ENCODE measurements around the gene TULP1. TPM values are rescaled to one million over a fixed set of nuclear protein-coding genes. Genes with fewer than 3 reads are reported as not detected.

TULP1 gene
- total and polyA plus RNA-seq, 2 experiments from 2014 or later: not detected

GRCh38 chr6:35474942-35475570, 37.6 kb downstream of the TULP1 start:
- peaks cover 55% of the 10 kb centered on the region for H3F3A ChIP-seq (ENCODE audit: insufficient read depth)
- WGBS, 2 experiments (ENCODE audit: low coverage in 1 of 2, low lambda C conversion rate in 2 of 2, missing lambda C conversion rate in 2 of 2): 89 to 90% methylated on average over 20 of the region's 20 CpGs
- in situ Hi-C loops (cut with MboI): no loop called here
- no peak overlapping the region for H2AFZ ChIP-seq
- H3K27ac ChIP-seq: no peak overlapping the region
- H3K27me3 ChIP-seq (replicated peaks; ENCODE audit: insufficient read depth): no peaks in the 10 kb centered on the region
- peaks cover 12% of the 10 kb centered on the region for H4K20me1 ChIP-seq (ENCODE audit: insufficient read depth)
- peaks cover 27% of the 10 kb centered on the region for H3K36me3 ChIP-seq (ENCODE audit: low read depth)
- H3K4me2 ChIP-seq (ENCODE audit: unreplicated experiment): no peak overlapping the region
- H3K9me3 ChIP-seq (ENCODE audit: low read depth): no peaks in the 10 kb centered on the region
- no peak for TF ChIP-seq EZH2phosphoT487 (IDR thresholded peaks at IDR 0.05; ENCODE audit: insufficient read depth, low read depth)
- peaks cover 21% of the 10 kb centered on the region for H3K79me2 ChIP-seq (ENCODE audit: insufficient read depth)
- DNase-seq: no peak
- H3K4me3 ChIP-seq: no peak overlapping the region
- peaks cover 17% of the 10 kb centered on the region for H3K4me1 ChIP-seq (ENCODE audit: insufficient read depth)
- H3K9ac ChIP-seq: no peak overlapping the region
- H3K9me2 ChIP-seq (ENCODE audit: insufficient read depth): no peaks in the 10 kb centered on the region

GRCh38 chr6:35474131-35474941, 38.4 kb downstream of the TULP1 start:
- WGBS, 2 experiments (ENCODE audit: low coverage in 1 of 2, low lambda C conversion rate in 2 of 2, missing lambda C conversion rate in 2 of 2): 81 to 85% methylated on average over 14 of the region's 14 CpGs
- Histone ChIP-seq H3K4me1 (ENCODE audit: insufficient read depth) (peaks cover 21% of the 10 kb centered on the region), H3K4me3 (no peak overlapping the region), H2AFZ (no peak overlapping the region), H3K9me3 (ENCODE audit: low read depth) (no peaks in the 10 kb centered on the region), H3K27ac (no peak overlapping the region), H4K20me1 (ENCODE audit: insufficient read depth) (peaks cover 19% of the 10 kb centered on the region), H3K36me3 (ENCODE audit: low read depth) (peaks cover 33% of the 10 kb centered on the region), H3K4me2 (ENCODE audit: unreplicated experiment) (no peak overlapping the region), H3K9me2 (ENCODE audit: insufficient read depth) (no peaks in the 10 kb centered on the region), H3K27me3 (replicated peaks; ENCODE audit: insufficient read depth) (no peaks in the 10 kb centered on the region), H3K9ac (no peak overlapping the region), H3F3A (ENCODE audit: insufficient read depth) (peaks cover 62% of the 10 kb centered on the region), H3K79me2 (ENCODE audit: insufficient read depth) (peaks cover 28% of the 10 kb centered on the region)
- in situ Hi-C loops (cut with MboI): no loop called here
- TF ChIP-seq EZH2 (IDR thresholded peaks at IDR 0.05; ENCODE audit: insufficient read depth, poor library complexity, severe bottlenecking) (no peak), EZH2phosphoT487 (IDR thresholded peaks at IDR 0.05; ENCODE audit: insufficient read depth, low read depth) (no peak)
- no peak for DNase-seq

- H4K20me1 ChIP-seq (ENCODE audit: insufficient read depth): peaks cover 19% of the 10 kb centered on the region
- H3K36me3 ChIP-seq (ENCODE audit: low read depth): peaks cover 37% of the 10 kb centered on the region
- peaks cover 21% of the 10 kb centered on the region for H3K4me1 ChIP-seq (ENCODE audit: insufficient read depth)
- H3K27me3 ChIP-seq (replicated peaks; ENCODE audit: insufficient read depth): no peaks in the 10 kb centered on the region
- H3K9ac ChIP-seq: no peak overlapping the region
- no peaks in the 10 kb centered on the region for H3K9me2 ChIP-seq (ENCODE audit: insufficient read depth)
- H3K79me2 ChIP-seq (ENCODE audit: insufficient read depth): peaks cover 34% of the 10 kb centered on the region
- peaks cover 64% of the 10 kb centered on the region for H3F3A ChIP-seq (ENCODE audit: insufficient read depth)
- no peak overlapping the region for H3K4me3 ChIP-seq
- H2AFZ ChIP-seq: no peak overlapping the region
- no peak overlapping the region for H3K4me2 ChIP-seq (ENCODE audit: unreplicated experiment)
- no peaks in the 10 kb centered on the region for H3K9me3 ChIP-seq (ENCODE audit: low read depth)
- in situ Hi-C loops (cut with MboI): no loop called here
- H3K27ac ChIP-seq: no peak overlapping the region
- DNase-seq: no peak
- no peak for TF ChIP-seq EZH2 (IDR thresholded peaks at IDR 0.05; ENCODE audit: insufficient read depth, poor library complexity, severe bottlenecking)
- no peak for TF ChIP-seq EZH2phosphoT487 (IDR thresholded peaks at IDR 0.05; ENCODE audit: insufficient read depth, low read depth)
Observed at GRCh38 chr6:35473850-35474130, 38.9 kb downstream of the TULP1 start.

- H3K36me3 ChIP-seq (ENCODE audit: low read depth): peaks cover 38% of the 10 kb centered on the region
- WGBS, 2 experiments (ENCODE audit: low coverage in 1 of 2, low lambda C conversion rate in 2 of 2, missing lambda C conversion rate in 2 of 2): 85 to 86% methylated on average over 9 of the region's 9 CpGs
- H4K20me1 ChIP-seq (ENCODE audit: insufficient read depth): peaks cover 19% of the 10 kb centered on the region
Observed at GRCh38 chr6:35473075-35473849, 39.4 kb downstream of the TULP1 start.

More at GRCh38 chr6:35473075-35473849, 39.4 kb downstream of the TULP1 start:
- no peak overlapping the region for H3K4me2 ChIP-seq (ENCODE audit: unreplicated experiment)
- no peaks in the 10 kb centered on the region for H3K9me3 ChIP-seq (ENCODE audit: low read depth)
- H3K9me2 ChIP-seq (ENCODE audit: insufficient read depth): no peaks in the 10 kb centered on the region
- H3K79me2 ChIP-seq (ENCODE audit: insufficient read depth): peaks cover 39% of the 10 kb centered on the region
- no peaks in the 10 kb centered on the region for H3K27me3 ChIP-seq (replicated peaks; ENCODE audit: insufficient read depth)
- peaks cover 21% of the 10 kb centered on the region for H3K4me1 ChIP-seq (ENCODE audit: insufficient read depth)
- no peak overlapping the region for H2AFZ ChIP-seq
- no peak overlapping the region for H3K4me3 ChIP-seq
- no peak for DNase-seq
- peaks cover 64% of the 10 kb centered on the region for H3F3A ChIP-seq (ENCODE audit: insufficient read depth)
- TF ChIP-seq EZH2phosphoT487 (IDR thresholded peaks at IDR 0.05; ENCODE audit: insufficient read depth, low read depth): no peak
- TF ChIP-seq EZH2 (IDR thresholded peaks at IDR 0.05; ENCODE audit: insufficient read depth, poor library complexity, severe bottlenecking): no peak
- in situ Hi-C loops (cut with MboI): no loop called here
- H3K27ac ChIP-seq: no peak overlapping the region
- H3K9ac ChIP-seq: no peak overlapping the region
